Endothelial cell of umbilical vein (primary cell): ENCODE data around the gene LRRC19. TPM values are rescaled to one million over a fixed set of nuclear protein-coding genes. Genes with fewer than 3 reads are reported as not detected.

ENCODE experiments used
- BruUV-seq: library from RNA; stranded (reverse); fragments of 400-500 nt; replicated peaks from 2 replicates; lab custom pipeline; 2021; lab: Mats Ljungman, UMichigan
- CTCF ChIA-PET: fragments of 300-600, 350-600 bp; sonication (Branson Sonifier 250); formaldehyde crosslinking; loops from one replicate; lab custom pipeline; 2021; ENCODE audit warnings: antibody characterized with exemption, inconsistent platforms; lab: Charles Lee
- POLR2A ChIA-PET: fragments of 300-600, 350-600 bp; sonication (Branson Sonifier 250); formaldehyde crosslinking; loops from one replicate; lab custom pipeline; 2021; ENCODE audit warnings: antibody characterized with exemption, inconsistent platforms; lab: Charles Lee
- DNase-seq: peaks from one replicate; pipeline ENCODE4 v3.0.0-alpha.2; 2011; ENCODE audit warnings: low read depth, low spot score
- FAIRE-seq: peaks from 2 replicates; lab custom pipeline; 2011; peaks lifted over from hg19 to GRCh38; lab: Jason Lieb, UNC
- H2AFZ ChIP-seq: 2 replicates; pipeline ENCODE4 v1.6.0; 2012; ENCODE audit warnings: low read depth, low read length, control low read depth, inconsistent platforms
- H3K27ac ChIP-seq: 2 replicates; pipeline ENCODE4 v1.5.1; 2011; ENCODE audit warnings: low read depth, mild to moderate bottlenecking, control low read depth, low read length, moderate library complexity; ENCODE audit not compliant: insufficient read depth
- H3K27me3 ChIP-seq, 2 experiments: 2 replicates each; pipeline versions ENCODE4 v1.6.0 to v1.6.1; 2011; ENCODE audit warnings: low read length in 2 of 2, mixed read lengths in 1 of 2; ENCODE audit not compliant: control insufficient read depth in 2 of 2, insufficient read depth in 2 of 2
- H3K36me3 ChIP-seq, 2 experiments: 2 replicates in 1 of 2; 3 replicates in 1 of 2; pipeline ENCODE4 v1.5.1; 2011; ENCODE audit warnings: low read length in 2 of 2, mild to moderate bottlenecking in 1 of 2, moderate library complexity in 1 of 2; ENCODE audit not compliant: control insufficient read depth in 2 of 2, insufficient read depth in 2 of 2; ENCODE audit errors: extremely low read depth in 1 of 2
- H3K4me1 ChIP-seq: 3 replicates; pipeline ENCODE4 v1.5.1; 2011; ENCODE audit warnings: mild to moderate bottlenecking, low read length; ENCODE audit not compliant: control insufficient read depth, insufficient read depth; ENCODE audit errors: extremely low read depth
- H3K4me2 ChIP-seq: 2 replicates; pipeline ENCODE4 v1.6.1; 2011; ENCODE audit warnings: low read length, control low read depth, mixed read lengths; ENCODE audit not compliant: insufficient read depth
- H3K4me3 ChIP-seq, 3 experiments: fragments of 200-600 bp in 1 of 3; sonication (generic), shearing (Covaris generic) in 1 of 3; replicated peaks in 1 of 3; 2 replicates each; pipeline ENCODE4 v1.5.1; 2011 to 2016; ENCODE audit warnings: control low read depth in 3 of 3, low read length in 3 of 3, mild to moderate bottlenecking in 2 of 3, inconsistent platforms in 1 of 3, low read depth in 1 of 3, moderate library complexity in 1 of 3; ENCODE audit not compliant: insufficient read depth in 1 of 3
- H3K79me2 ChIP-seq: 2 replicates; pipeline ENCODE4 v1.6.0; 2012; ENCODE audit warnings: low read length, inconsistent platforms; ENCODE audit not compliant: control insufficient read depth, insufficient read depth
- H3K9ac ChIP-seq: replicated peaks from 2 replicates; pipeline ENCODE3; 2011; ENCODE audit warnings: low read length, control low read depth; ENCODE audit not compliant: insufficient read depth; ENCODE audit errors: extremely low read depth
- H3K9me1 ChIP-seq: replicated peaks from 3 replicates; pipeline ENCODE4 v1.6.0; 2011; ENCODE audit warnings: mild to moderate bottlenecking, low read length; ENCODE audit not compliant: control insufficient read depth, insufficient read depth; ENCODE audit errors: extremely low read depth
- H3K9me3 ChIP-seq: replicated peaks from 2 replicates; pipeline ENCODE4 v1.5.1; 2012; ENCODE audit warnings: low read length, inconsistent platforms; ENCODE audit not compliant: control insufficient read depth, insufficient read depth
- H4K20me1 ChIP-seq: replicated peaks from 2 replicates; pipeline ENCODE3; 2011; ENCODE audit warnings: mild to moderate bottlenecking, low read length; ENCODE audit not compliant: control insufficient read depth, insufficient read depth; ENCODE audit errors: extremely low read depth
- CTCF ChIP-seq, 2 donors: IDR thresholded peaks; 1 replicate in 1 of 2; 2 replicates in 1 of 2; pipeline ENCODE4 v1.5.1; 2011; ENCODE audit warnings: low read length in 2 of 2, mild to moderate bottlenecking in 2 of 2, moderate library complexity in 2 of 2, control low read depth in 1 of 2, inconsistent platforms in 1 of 2, low read depth in 1 of 2; ENCODE audit not compliant: insufficient read depth in 1 of 2; ENCODE audit errors: extremely low read depth in 1 of 2
- EZH2 ChIP-seq: IDR thresholded peaks from 2 replicates; pipeline ENCODE4 v1.6.1; 2012; ENCODE audit warnings: borderline replicate concordance, low read depth, mild to moderate bottlenecking, moderate library complexity, low read length, inconsistent platforms; ENCODE audit not compliant: severe bottlenecking
- FOS ChIP-seq: IDR thresholded peaks from 2 replicates; pipeline ENCODE4 v1.6.1; 2011; ENCODE audit warnings: mild to moderate bottlenecking, low read length, moderate library complexity, borderline replicate concordance; ENCODE audit not compliant: insufficient read depth
- GATA2 ChIP-seq: IDR thresholded peaks from 2 replicates; pipeline ENCODE4 v1.7.0; 2011; ENCODE audit warnings: low read depth, mild to moderate bottlenecking, moderate library complexity, mixed read lengths, low read length; ENCODE audit not compliant: insufficient read length, insufficient read depth
- JUN ChIP-seq: IDR thresholded peaks from 2 replicates; pipeline ENCODE4 v1.6.1; 2011; ENCODE audit warnings: borderline replicate concordance, low read depth; ENCODE audit not compliant: insufficient read length, insufficient read depth
- MAX ChIP-seq: IDR thresholded peaks from 2 replicates; pipeline ENCODE4 v1.6.1; 2011; ENCODE audit not compliant: insufficient read depth, insufficient read length
- MYC ChIP-seq: IDR thresholded peaks from one replicate; pipeline ENCODE4 v1.6.1; 2011; ENCODE audit warnings: mild to moderate bottlenecking, low read depth, low read length
- POLR2A ChIP-seq: IDR thresholded peaks from 2 replicates; pipeline ENCODE4 v1.6.1; 2012; ENCODE audit warnings: low read depth, mild to moderate bottlenecking, control low read depth, low read length
- POLR2AphosphoS5 ChIP-seq: IDR thresholded peaks from 2 replicates; pipeline ENCODE4 v1.6.1; 2012; ENCODE audit warnings: low read depth, mild to moderate bottlenecking, control low read depth, low read length, moderate library complexity; ENCODE audit not compliant: insufficient read depth
- dilution Hi-C: fragments of 300-500 bp; cut with MboI; formaldehyde crosslinking; loops from one replicate; pipeline ENCODE4 v1.15.0; 2019; ENCODE audit warnings: low sequenced_read_pairs; ENCODE audit not compliant: extremely low pct_ligation_motif_present
- intact Hi-C: fragments of 100-400 bp; cut with micrococcal nuclease; formaldehyde crosslinking; loops from one replicate; pipeline ENCODE4 v1.10.0; 2022
- polyA plus RNA-seq, 4 experiments: library from polyadenylated mRNA; depleted of rRNA in 3 of 4; stranded (reverse) in 3 of 4; unstranded in 1 of 4; fragments of >200 nt; gene quantifications; 2 replicates each; pipeline versions ENCODE4 v1.2.1 to v1.2.3, GENCODE V29; 2011 to 2012; ENCODE audit warnings: missing spikeins in 1 of 4
- total RNA-seq: library from RNA; stranded (reverse); gene quantifications from 2 replicates; pipeline ENCODE4 v1.2.3, GENCODE V29; 2021

Gene LRRC19
- total and polyA plus RNA-seq, 2 donors (not counting 3 experiments of a cell fraction or from before 2014, with no cell fraction given) = not detected

- FAIRE-seq (no peak), DNase-seq (no peak)
- Histone ChIP-seq H3K36me3 (no peaks in the 10 kb centered on the region), H3K27ac (no peak overlapping the region), H3K4me1 (peaks cover 11% of the 10 kb centered on the region), H3K4me2 (no peak overlapping the region), H3K27me3 (no peaks in the 10 kb centered on the region), H2AFZ (no peak overlapping the region), H3K79me2 (peaks cover 14% of the 10 kb centered on the region), H3K9me3 (no peaks in the 10 kb centered on the region), H4K20me1 (no peaks in the 10 kb centered on the region), H3K9ac (no peak overlapping the region), H3K9me1 (no peaks in the 10 kb centered on the region), H3K4me3 (no peak overlapping the region)
- intact Hi-C loops (no loop called here), dilution Hi-C loops (no loop called here)
- no TSS peak for BruUV-seq
- no peak for TF ChIP-seq POLR2AphosphoS5
- TF ChIP-seq POLR2A = no peak
- TF ChIP-seq EZH2 = no peak
- no peak for TF ChIP-seq MAX
- no peak for TF ChIP-seq MYC
- TF ChIP-seq FOS = no peak
- no peak for TF ChIP-seq CTCF (IDR thresholded peaks at IDR 0.05; ENCODE audit: extremely low read depth in 1 of 2, insufficient read depth in 1 of 2, low read depth in 1 of 2, low read length in 2 of 2)
- TF ChIP-seq GATA2 = no peak
- TF ChIP-seq JUN = no peak
- POLR2A ChIA-PET = no interaction called here
- CTCF ChIA-PET = interaction anchor here (0.6 kb wide), 1 partner anchor 80 kb away, joined by 3 read pairs; no protein-coding TSS in a partner anchor
These were observed 55.0 kb downstream of the LRRC19 start for GRCh38 chr9:26950521-26950920.
